Mesendoderm (in vitro differentiated cells): ENCODE results near the gene PNPT1.
"Not testable (repeated sequence)": the region's sequence is repeated elsewhere in the genome, so short reads cannot be mapped to it uniquely, and the experiment has no call there.

Source experiments
- DNase-seq: peaks from one replicate; pipeline ENCODE4 v3.0.0; 2013
- H2AK5ac ChIP-seq: 2 replicates; pipeline ENCODE4 v1.6.1; 2013; ENCODE audit warnings: low read length, inconsistent platforms
- H2BK120ac ChIP-seq: 2 replicates; pipeline ENCODE4 v1.6.1; 2013; ENCODE audit warnings: low read depth, mild to moderate bottlenecking, low read length, moderate library complexity, mixed read lengths
- H2BK15ac ChIP-seq: replicated peaks from 2 replicates; pipeline ENCODE4 v1.6.1; 2013; ENCODE audit warnings: low read depth, mild to moderate bottlenecking, moderate library complexity
- H2BK5ac ChIP-seq: 2 replicates; pipeline ENCODE4 v1.6.1; 2013; ENCODE audit warnings: low read length, inconsistent platforms
- H3K18ac ChIP-seq: 2 replicates; pipeline ENCODE4 v1.6.1; 2013; ENCODE audit warnings: mild to moderate bottlenecking, low read length, mixed read lengths
- H3K23ac ChIP-seq: one replicate; pipeline ENCODE4 v1.6.1; 2013; ENCODE audit warnings: low read length
- H3K27ac ChIP-seq: 2 replicates; pipeline ENCODE4 v1.5.1; 2013; ENCODE audit warnings: low read depth, mild to moderate bottlenecking, inconsistent platforms, low read length, moderate library complexity
- H3K27me3 ChIP-seq: 2 replicates; pipeline ENCODE4 v1.6.1; 2013; ENCODE audit warnings: low read length, control low read depth, mild to moderate bottlenecking, inconsistent platforms; ENCODE audit not compliant: insufficient read depth, poor library complexity
- H3K36me3 ChIP-seq: 2 replicates; pipeline ENCODE4 v1.6.1; 2013; ENCODE audit warnings: low read length, inconsistent platforms; ENCODE audit not compliant: control insufficient read depth, insufficient read depth
- H3K4ac ChIP-seq: one replicate; pipeline ENCODE4 v1.6.1; 2013; ENCODE audit warnings: low read depth, mild to moderate bottlenecking, low read length, moderate library complexity
- H3K4me1 ChIP-seq: 2 replicates; pipeline ENCODE4 v1.6.1; 2013; ENCODE audit warnings: low read depth, low read length, inconsistent platforms; ENCODE audit not compliant: control insufficient read depth
- H3K4me2 ChIP-seq: 2 replicates; pipeline ENCODE4 v1.6.1; 2013; ENCODE audit warnings: low read length
- H3K4me3 ChIP-seq: 2 replicates; pipeline ENCODE4 v1.5.1; 2013; ENCODE audit warnings: mild to moderate bottlenecking, low read length
- H3K56ac ChIP-seq: one replicate; pipeline ENCODE4 v1.6.1; 2013; ENCODE audit warnings: low read length
- H3K79me1 ChIP-seq: 2 replicates; pipeline ENCODE4 v1.6.1; 2013; ENCODE audit warnings: low read length, inconsistent platforms
- H3K79me2 ChIP-seq: 2 replicates; pipeline ENCODE4 v1.6.1; 2013; ENCODE audit warnings: mild to moderate bottlenecking, low read length; ENCODE audit not compliant: control insufficient read depth, insufficient read depth
- H3K9ac ChIP-seq: 2 replicates; pipeline ENCODE4 v1.6.1; 2013; ENCODE audit warnings: low read length, inconsistent platforms
- H4K5ac ChIP-seq: one replicate; pipeline ENCODE4 v1.6.1; 2013; ENCODE audit warnings: low read length
- H4K8ac ChIP-seq: one replicate; pipeline ENCODE4 v1.6.1; 2013; ENCODE audit warnings: low read depth, mild to moderate bottlenecking, control low read depth, low read length, moderate library complexity
- WGBS: extraction: QIAGEN DNeasy Blood & Tissue Kit; methylation state at CpG from one replicate; pipeline ENCODE4 v1.1.7; 2013; ENCODE audit warnings: low lambda C conversion rate, missing lambda C conversion rate; ENCODE audit not compliant: insufficient coverage; ENCODE audit errors: extremely low coverage; 5-methylcytosine and 5-hydroxymethylcytosine counted together

The PNPT1 gene

DNA sequence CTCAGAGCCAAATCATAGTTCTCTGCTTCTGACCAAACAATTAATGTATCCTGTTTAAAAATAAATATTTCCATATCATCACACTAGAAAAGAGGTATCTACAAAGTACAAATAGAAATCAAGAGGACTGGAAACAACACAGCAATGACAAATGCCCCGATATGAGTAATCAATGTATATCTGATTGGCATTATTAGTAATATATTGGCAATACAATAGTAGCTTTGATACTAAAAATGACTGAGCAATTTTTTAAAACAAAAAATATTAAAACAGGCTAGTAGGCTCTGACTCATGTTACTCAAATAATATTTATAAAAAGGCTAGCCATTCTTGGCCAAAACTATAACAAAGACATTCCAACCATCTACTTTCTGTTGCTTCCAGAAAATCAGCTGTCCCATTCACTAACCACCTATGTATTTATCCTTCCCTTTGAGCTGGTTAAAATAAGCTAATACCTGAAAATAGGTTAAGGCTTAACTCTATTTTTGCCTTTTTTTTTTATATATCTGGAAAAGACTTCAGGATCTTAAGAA, 89.5 kb downstream of the PNPT1 start:
- Histone ChIP-seq H2BK15ac (no peak overlapping the region), H3K27ac (no peak overlapping the region)

GRCh38 chr2:55601849-55602248, 91.8 kb downstream of the PNPT1 start:
- no peak overlapping the region for H4K5ac ChIP-seq
- no peak overlapping the region for H3K27ac ChIP-seq
- H3K27me3 ChIP-seq: no peaks in the 10 kb centered on the region
- no peaks in the 10 kb centered on the region for H3K4me1 ChIP-seq
- no peak overlapping the region for H2BK5ac ChIP-seq
- no peak overlapping the region for H4K8ac ChIP-seq
- no peak overlapping the region for H3K4me3 ChIP-seq
- no peak overlapping the region for H3K4ac ChIP-seq
- H3K9ac ChIP-seq: no peak overlapping the region
- H2BK120ac ChIP-seq: no peak overlapping the region
- no peak overlapping the region for H2BK15ac ChIP-seq
- H2AK5ac ChIP-seq: no peak overlapping the region
- H3K79me2 ChIP-seq: peaks cover 2% of the 10 kb centered on the region
- DNase-seq: no peak
- no peak overlapping the region for H3K4me2 ChIP-seq
- no peak overlapping the region for H3K56ac ChIP-seq
- no peaks in the 10 kb centered on the region for H3K36me3 ChIP-seq
- no peak overlapping the region for H3K18ac ChIP-seq
- H3K23ac ChIP-seq: no peak overlapping the region
- H3K79me1 ChIP-seq: peaks cover 3% of the 10 kb centered on the region

More for the DNA sequence above, 89.5 kb downstream of the PNPT1 start:
- H3K4me3 ChIP-seq: no peak overlapping the region
- H4K8ac ChIP-seq: no peak overlapping the region
- H3K18ac ChIP-seq: no peak overlapping the region
- H3K79me2 ChIP-seq: peaks cover 4% of the 10 kb centered on the region
- no CpG with 5 or more reads among the region's 1 CpG for WGBS
- no peak overlapping the region for H2BK120ac ChIP-seq
- no peak overlapping the region for H3K56ac ChIP-seq
- no peaks in the 10 kb centered on the region for H3K27me3 ChIP-seq
- peaks cover 3% of the 10 kb centered on the region for H3K79me1 ChIP-seq
- no peak overlapping the region for H3K23ac ChIP-seq
- no peak overlapping the region for H2AK5ac ChIP-seq
- no peaks in the 10 kb centered on the region for H3K36me3 ChIP-seq
- H3K9ac ChIP-seq: no peak overlapping the region
- H3K4me1 ChIP-seq: no peaks in the 10 kb centered on the region
- H3K4me2 ChIP-seq: no peak overlapping the region
- H4K5ac ChIP-seq: no peak overlapping the region
- no peak for DNase-seq
- H2BK5ac ChIP-seq: no peak overlapping the region
- H3K4ac ChIP-seq: no peak overlapping the region

GRCh38 chr2:55598056-55598795, 95.4 kb downstream of the PNPT1 start:
- Histone ChIP-seq H2AK5ac (no peak overlapping the region), H4K8ac (no peak overlapping the region), H3K4me3 (no peak overlapping the region), H3K36me3 (no peaks in the 10 kb centered on the region), H3K27me3 (no peaks in the 10 kb centered on the region), H3K9ac (no peak overlapping the region), H2BK5ac (no peak overlapping the region), H2BK120ac (no peak overlapping the region), H2BK15ac (no peak overlapping the region), H3K4me2 (no peak overlapping the region), H3K23ac (no peak overlapping the region), H3K4ac (no peak overlapping the region), H3K4me1 (no peaks in the 10 kb centered on the region), H3K79me1 (peaks cover 3% of the 10 kb centered on the region), H3K79me2 (no peaks in the 10 kb centered on the region), H4K5ac (no peak overlapping the region), H3K27ac (no peak overlapping the region), H3K18ac (no peak overlapping the region), H3K56ac (no peak overlapping the region)
- no CpG with 5 or more reads among the region's 11 CpGs for WGBS
- no peak for DNase-seq

- not testable (repeated sequence) for H3K4me3 ChIP-seq, H3K4ac ChIP-seq, H3K18ac ChIP-seq, H3K79me2 ChIP-seq, H2AK5ac ChIP-seq, H3K4me2 ChIP-seq, H4K5ac ChIP-seq, H4K8ac ChIP-seq, H3K27me3 ChIP-seq, DNase-seq, H3K56ac ChIP-seq, H2BK15ac ChIP-seq, H2BK120ac ChIP-seq, H3K36me3 ChIP-seq, H2BK5ac ChIP-seq, H3K79me1 ChIP-seq, H3K27ac ChIP-seq, H3K9ac ChIP-seq, H3K23ac ChIP-seq, H3K4me1 ChIP-seq
- no CpG with 5 or more reads among the region's 6 CpGs for WGBS
Observed at GRCh38 chr2:55596795-55597194, 96.8 kb downstream of the PNPT1 start.

GRCh38 chr2:55595536-55595935, 98.1 kb downstream of the PNPT1 start:
- no peak overlapping the region for H2BK15ac ChIP-seq
- H3K4me3 ChIP-seq: no peak overlapping the region
- H3K9ac ChIP-seq: no peak overlapping the region
- H4K5ac ChIP-seq: no peak overlapping the region
- H3K27ac ChIP-seq: no peak overlapping the region
- no peak overlapping the region for H3K18ac ChIP-seq
- DNase-seq: no peak
- no peak overlapping the region for H3K4ac ChIP-seq
- no peak overlapping the region for H2BK120ac ChIP-seq
- H3K56ac ChIP-seq: no peak overlapping the region
- no peak overlapping the region for H4K8ac ChIP-seq
- H3K4me1 ChIP-seq: no peaks in the 10 kb centered on the region
- H2AK5ac ChIP-seq: no peak overlapping the region
- no peak overlapping the region for H2BK5ac ChIP-seq
- H3K79me2 ChIP-seq: no peaks in the 10 kb centered on the region
- H3K27me3 ChIP-seq: no peaks in the 10 kb centered on the region
- H3K23ac ChIP-seq: no peak overlapping the region
- no peaks in the 10 kb centered on the region for H3K79me1 ChIP-seq
- H3K36me3 ChIP-seq: no peaks in the 10 kb centered on the region
- H3K4me2 ChIP-seq: no peak overlapping the region

DNA sequence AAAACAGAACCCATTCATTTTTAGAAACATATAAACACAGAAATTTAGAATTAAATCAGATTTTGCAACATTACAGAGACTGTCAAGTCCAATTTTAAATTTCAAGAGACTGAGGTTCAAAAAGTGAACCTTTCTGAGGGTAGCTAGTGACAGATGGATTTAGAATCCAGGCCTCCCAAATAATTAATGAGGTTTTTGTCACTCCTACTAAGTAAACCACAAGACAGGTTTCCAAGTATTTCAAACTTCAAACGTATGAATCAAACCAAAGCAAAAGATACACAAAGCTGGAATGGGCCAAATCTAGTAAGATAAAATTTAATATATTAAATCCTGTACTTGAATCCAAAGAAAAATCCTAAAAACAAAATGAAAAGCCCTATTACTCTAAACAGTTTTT, 101.5 kb downstream of the PNPT1 start:
- Histone ChIP-seq H2AK5ac (no peak overlapping the region), H3K4me3 (no peak overlapping the region), H2BK120ac (no peak overlapping the region), H3K9ac (no peak overlapping the region), H2BK5ac (no peak overlapping the region), H3K4me2 (no peak overlapping the region), H4K5ac (no peak overlapping the region), H3K18ac (no peak overlapping the region), H4K8ac (no peak overlapping the region), H3K79me1 (no peaks in the 10 kb centered on the region), H2BK15ac (no peak overlapping the region), H3K27me3 (no peaks in the 10 kb centered on the region), H3K23ac (no peak overlapping the region), H3K36me3 (no peaks in the 10 kb centered on the region), H3K4me1 (no peaks in the 10 kb centered on the region), H3K4ac (no peak overlapping the region), H3K27ac (no peak overlapping the region), H3K56ac (no peak overlapping the region), H3K79me2 (no peaks in the 10 kb centered on the region)
- DNase-seq: no peak
- WGBS: no CpG with 5 or more reads among the region's 1 CpG
